Measurements from ENCODE around the gene HACD2.

DNA sequence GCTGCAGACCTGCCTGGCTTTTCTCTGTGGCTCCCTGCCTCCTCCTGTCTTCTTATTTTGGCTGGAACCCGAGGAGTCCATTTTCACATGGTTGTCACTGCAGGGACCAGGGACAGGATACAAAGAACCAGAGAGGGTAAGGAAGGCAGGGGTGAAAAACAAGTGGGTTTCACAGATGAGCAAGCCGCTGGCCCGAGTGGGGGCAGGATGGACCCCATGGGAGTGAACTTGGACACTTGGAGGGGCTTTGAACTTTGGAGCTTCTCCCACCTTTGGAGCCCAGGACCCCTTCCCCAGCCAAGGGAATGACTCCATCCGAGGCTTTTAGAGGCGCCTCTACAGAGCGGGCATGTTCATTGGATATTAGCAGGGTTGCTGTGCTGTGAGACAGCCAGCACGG, 109.1 kb downstream of the HACD2 start:
- TF ChIP-seq CTCF (IDR thresholded peaks at IDR 0.05), result no peak
- no peak for TF ChIP-seq EZH2phosphoT487 (IDR thresholded peaks at IDR 0.05)
- TF ChIP-seq EZH2 (IDR thresholded peaks at IDR 0.05), result no peak
